Breast epithelium (tissue), 4 donors: ENCODE data around the gene BAG3. TPM values are rescaled to one million over a fixed set of nuclear protein-coding genes. Genes with fewer than 3 reads are reported as not detected.

ENCODE experiments used
- DNase-seq, 2 donors: peaks; one replicate each; pipeline ENCODE4 v3.0.0-alpha.2; 2019; ENCODE audit warnings: low spot score in 2 of 2
- H3K27ac ChIP-seq, 2 donors: fragments of 200-600 bp; sonication (generic) in 1 of 2; one replicate each; pipeline ENCODE4 v1.5.1; 2016 to 2019; ENCODE audit warnings: mild to moderate bottlenecking in 1 of 2
- H3K27me3 ChIP-seq, 2 donors: fragments of 200-600 bp; sonication (generic) in 1 of 2; one replicate each; pipeline versions ENCODE4 v1.5.1 to v1.6.0; 2017 to 2019; ENCODE audit warnings: control low read depth in 1 of 2, mild to moderate bottlenecking in 1 of 2
- H3K36me3 ChIP-seq: fragments of 200-600 bp; one replicate; pipeline ENCODE4 v1.5.1; 2019
- H3K4me1 ChIP-seq, 2 donors: fragments of 200-600 bp; sonication (generic); one replicate each; pipeline ENCODE4 v1.5.1; 2016 to 2019; ENCODE audit warnings: control low read depth in 1 of 2
- H3K4me3 ChIP-seq, 3 donors: fragments of 200-600 bp; sonication (generic); 1 replicate in 2 of 3; 2 replicates in 1 of 3; pipeline ENCODE4 v1.5.1; 2016 to 2019; ENCODE audit warnings: mild to moderate bottlenecking in 3 of 3, moderate library complexity in 2 of 3
- H3K9me3 ChIP-seq, 2 donors: fragments of 200-600 bp; sonication (generic) in 1 of 2; one replicate each; pipeline ENCODE4 v1.5.1; 2016 to 2019; ENCODE audit warnings: control low read depth in 1 of 2
- CTCF ChIP-seq, 3 donors: fragments of 450-650 bp; IDR thresholded peaks; one replicate each; pipeline ENCODE4 v1.5.1; 2016 to 2017; ENCODE audit warnings: antibody characterized with exemption in 3 of 3, mild to moderate bottlenecking in 3 of 3, moderate library complexity in 3 of 3
- POLR2A ChIP-seq: fragments of 450-650 bp; IDR thresholded peaks from one replicate; pipeline ENCODE4 v1.6.1; 2016; ENCODE audit warnings: antibody characterized with exemption, mild to moderate bottlenecking, moderate library complexity
- POLR2AphosphoS5 ChIP-seq, 3 donors: sonication (generic); formaldehyde crosslinking; IDR thresholded peaks; one replicate each; pipeline ENCODE4 v1.6.1; 2017; ENCODE audit warnings: antibody characterized with exemption in 3 of 3
- intact Hi-C: fragments of 100-400 bp; cut with DNase I; formaldehyde crosslinking; loops from one replicate; pipeline ENCODE4 v1.15.1; 2023; ENCODE audit warnings: low total_unique reads
- total RNA-seq, 3 donors: library from RNA; depleted of rRNA; stranded (reverse); fragments of >200 nt; gene quantifications; one replicate each; pipeline ENCODE4 v1.1.0, GENCODE V29; 2016

Gene BAG3
- total RNA-seq, 3 donors from 2014 or later = 17.1 to 29.9 (median 23.9) TPM

GRCh38 chr10:119640384-119640783, 10.8 kb upstream of the BAG3 start:
- Histone ChIP-seq H3K4me1 (no peaks in the 10 kb centered on the region), H3K27ac (no peak overlapping the region), H3K36me3 (no peaks in the 10 kb centered on the region), H3K27me3 (no peaks in the 10 kb centered on the region), H3K4me3 (no peak overlapping the region), H3K9me3 (peaks cover 0 to 7% of the 10 kb centered on the region in 2 donors)
- DNase-seq = no peak
- TF ChIP-seq POLR2A = no peak
- intact Hi-C loops = no loop called here

- Histone ChIP-seq H3K27ac (no peak overlapping the region), H3K27me3 (no peaks in the 10 kb centered on the region), H3K4me1 (no peaks in the 10 kb centered on the region), H3K9me3 (peaks cover 0 to 7% of the 10 kb centered on the region in 2 donors), H3K4me3 (no peak overlapping the region), H3K36me3 (no peaks in the 10 kb centered on the region)
- DNase-seq = no peak
- intact Hi-C loops = no loop called here
- TF ChIP-seq CTCF (IDR thresholded peaks at IDR 0.05) (no peak), POLR2AphosphoS5 (IDR thresholded peaks at IDR 0.05) (no peak), POLR2A (no peak)
Measured at GRCh38 chr10:119640875-119641526, 10.2 kb upstream of the BAG3 start.

DNA sequence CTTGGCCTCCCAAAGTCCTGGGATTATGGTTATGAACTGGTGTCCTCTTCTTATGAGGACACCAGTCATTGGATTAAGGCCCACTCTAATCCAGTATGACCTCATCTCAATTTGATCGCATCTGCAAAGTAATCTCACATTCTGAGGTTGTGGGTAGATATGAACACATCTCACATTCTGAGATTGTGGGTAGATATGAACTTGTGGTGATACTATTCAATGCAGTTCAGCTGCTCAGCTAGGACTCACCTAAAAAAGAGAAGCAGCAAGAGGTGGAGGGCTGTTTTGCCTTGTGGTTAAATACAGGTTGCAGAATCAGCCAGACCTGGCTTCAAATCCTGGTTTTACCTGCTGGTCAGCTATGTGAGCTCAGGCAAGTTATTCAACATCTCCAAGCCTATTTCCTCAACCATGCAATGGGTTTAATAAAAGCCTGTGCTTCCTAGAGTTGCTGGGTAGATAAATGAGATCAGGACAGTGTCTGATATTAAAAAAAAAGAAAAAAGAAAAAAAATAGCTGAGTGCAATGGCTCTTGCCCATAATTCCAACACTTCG, 8.5 kb upstream of the BAG3 start:
- H3K4me3 ChIP-seq = no peak overlapping the region
- H3K4me1 ChIP-seq = no peaks in the 10 kb centered on the region
- H3K27ac ChIP-seq = no peak overlapping the region
- H3K27me3 ChIP-seq = no peaks in the 10 kb centered on the region
- no peaks in the 10 kb centered on the region for H3K36me3 ChIP-seq
- no peak for TF ChIP-seq POLR2A
- no peak for TF ChIP-seq CTCF (IDR thresholded peaks at IDR 0.05)
- TF ChIP-seq POLR2AphosphoS5 (IDR thresholded peaks at IDR 0.05) = no peak
- H3K9me3 ChIP-seq = peaks cover 0 to 7% of the 10 kb centered on the region in 2 donors
- intact Hi-C loops = no loop called here
- DNase-seq = no peak

DNA sequence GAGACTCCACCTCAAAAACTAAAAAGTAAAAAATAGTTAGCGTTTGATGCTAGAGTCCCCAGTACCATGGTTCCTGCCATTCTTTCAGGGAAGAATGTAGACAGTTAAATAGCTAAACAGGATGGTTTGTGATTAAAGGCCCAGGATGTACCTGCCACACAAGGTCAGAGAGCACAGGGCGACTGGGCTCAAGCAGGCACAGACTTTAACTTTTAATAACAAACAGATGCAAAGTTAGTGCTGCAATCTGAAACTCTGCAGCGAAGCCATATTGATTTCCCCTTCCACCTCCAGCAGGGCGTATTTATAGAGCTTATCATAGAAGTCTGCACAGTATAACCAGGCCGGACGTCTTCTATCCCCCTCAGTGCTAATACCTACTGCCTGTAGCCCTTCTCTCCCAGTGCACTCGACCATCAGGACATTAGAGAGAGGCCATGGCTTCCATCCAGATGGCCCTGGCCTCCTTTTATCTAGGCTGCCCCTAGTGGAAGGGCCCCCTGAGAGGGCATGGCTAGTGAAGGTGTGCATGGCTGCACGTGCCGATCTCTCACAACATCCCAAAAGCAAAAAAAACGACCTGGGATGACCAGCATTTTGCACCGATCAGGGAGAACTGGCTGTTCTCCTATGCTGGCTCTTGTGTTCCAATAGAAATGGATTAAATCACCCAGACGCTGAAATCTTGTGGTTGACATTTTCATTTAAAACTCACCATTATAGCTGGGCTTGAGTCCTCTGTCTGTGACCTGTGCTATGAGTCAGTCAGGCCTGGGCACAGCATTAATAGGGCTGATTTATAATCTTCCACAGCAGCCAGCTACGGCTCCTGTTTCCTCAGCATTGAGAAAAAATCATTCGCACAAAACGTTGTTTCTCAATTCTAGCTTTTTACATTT, 7.6 kb upstream of the BAG3 start:
- no peaks in the 10 kb centered on the region for H3K4me1 ChIP-seq
- no peaks in the 10 kb centered on the region for H3K36me3 ChIP-seq
- H3K9me3 ChIP-seq = peaks cover 0 to 7% of the 10 kb centered on the region in 2 donors
- H3K27me3 ChIP-seq = no peaks in the 10 kb centered on the region
- TF ChIP-seq POLR2AphosphoS5 (IDR thresholded peaks at IDR 0.05) (no peak), POLR2A (no peak)
- intact Hi-C loops = no loop called here
- no peak for DNase-seq
- no peak overlapping the region for H3K27ac ChIP-seq
- H3K4me3 ChIP-seq = no peak overlapping the region

DNA sequence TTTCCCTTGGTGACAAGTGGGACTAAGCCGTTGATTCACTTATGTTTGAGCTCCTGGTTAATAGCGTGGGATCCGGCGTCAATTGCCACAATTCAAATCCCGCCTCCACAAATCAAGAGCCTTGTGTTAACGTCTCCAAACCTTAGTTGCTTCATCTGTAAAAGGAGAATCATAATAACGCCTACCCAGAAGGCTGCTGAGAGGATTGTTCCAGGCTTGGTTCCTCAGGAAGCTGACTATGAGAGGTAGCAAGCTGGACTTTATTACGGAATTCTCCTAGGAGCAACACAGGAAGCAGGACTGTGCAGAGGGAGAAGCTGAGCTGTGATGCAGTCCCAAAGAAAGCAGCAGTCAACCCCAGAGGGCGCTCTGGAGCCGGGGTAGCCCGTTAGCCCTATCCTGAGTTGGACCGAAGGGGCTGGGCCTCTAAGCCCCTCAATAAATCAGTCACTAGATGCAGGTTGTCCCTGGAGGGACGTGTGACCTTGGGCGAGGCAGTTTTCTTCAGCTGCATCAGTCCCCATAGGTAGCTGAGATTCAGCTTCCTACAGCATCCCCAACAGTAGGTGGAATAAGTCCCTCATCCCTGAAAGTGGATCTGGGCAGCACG, 6.9 kb upstream of the BAG3 start:
- H3K36me3 ChIP-seq = no peaks in the 10 kb centered on the region
- H3K4me3 ChIP-seq = no peak overlapping the region
- TF ChIP-seq POLR2AphosphoS5 (IDR thresholded peaks at IDR 0.05) = no peak
- no peak for DNase-seq
- no peaks in the 10 kb centered on the region for H3K27me3 ChIP-seq
- intact Hi-C loops = no loop called here
- no peak overlapping the region for H3K27ac ChIP-seq
- H3K9me3 ChIP-seq = peaks cover 0 to 7% of the 10 kb centered on the region in 2 donors
- H3K4me1 ChIP-seq = no peaks in the 10 kb centered on the region

DNA sequence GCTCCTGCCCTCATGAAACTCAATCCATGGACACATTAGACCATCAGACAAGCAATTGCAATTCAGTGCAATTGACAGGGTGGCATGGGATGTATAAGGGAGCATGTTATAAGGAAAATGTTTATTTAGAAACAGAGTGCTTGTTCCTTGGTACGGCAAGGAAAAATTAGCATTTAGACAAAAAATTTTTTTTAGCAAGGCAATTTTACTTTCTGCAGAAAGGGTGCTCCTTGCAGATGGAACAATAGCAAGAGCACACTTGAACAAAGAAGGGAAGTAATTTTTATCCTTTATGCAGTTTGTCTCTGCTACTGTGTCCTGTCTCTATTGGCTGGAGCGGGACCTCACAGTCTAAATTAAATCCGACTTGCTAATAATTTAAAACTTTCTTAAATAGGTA, 6.2 kb upstream of the BAG3 start:
- no peak for TF ChIP-seq POLR2A
- Histone ChIP-seq H3K36me3 (no peaks in the 10 kb centered on the region), H3K27me3 (no peaks in the 10 kb centered on the region), H3K9me3 (peaks cover 0 to 7% of the 10 kb centered on the region in 2 donors), H3K4me3 (no peak overlapping the region), H3K4me1 (no peaks in the 10 kb centered on the region), H3K27ac (no peak overlapping the region)
- DNase-seq = no peak
- intact Hi-C loops = no loop called here
